Measurements from ENCODE around the gene CDH13.

CDH13 gene

DNA sequence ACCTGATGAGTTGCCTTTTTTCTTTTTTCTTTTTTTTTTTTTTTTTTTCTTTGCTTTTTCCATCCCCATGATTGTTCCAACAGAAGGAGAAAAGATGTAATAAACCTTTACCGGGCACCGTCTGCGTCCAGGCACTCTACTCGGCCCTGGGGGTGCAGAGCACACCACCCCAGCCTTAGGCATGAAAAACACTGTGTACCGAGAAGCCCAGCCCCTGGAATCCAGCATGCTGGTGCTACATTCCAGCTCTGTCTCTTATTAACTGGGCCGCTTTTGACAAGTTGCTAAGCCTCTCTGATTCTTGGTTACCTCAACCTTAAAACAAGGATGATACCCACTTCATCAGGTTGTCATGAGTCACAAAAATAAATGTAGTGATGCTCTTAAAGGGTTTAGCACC, 1117.0 kb downstream of the CDH13 start:
- no peak for DNase-seq

DNA sequence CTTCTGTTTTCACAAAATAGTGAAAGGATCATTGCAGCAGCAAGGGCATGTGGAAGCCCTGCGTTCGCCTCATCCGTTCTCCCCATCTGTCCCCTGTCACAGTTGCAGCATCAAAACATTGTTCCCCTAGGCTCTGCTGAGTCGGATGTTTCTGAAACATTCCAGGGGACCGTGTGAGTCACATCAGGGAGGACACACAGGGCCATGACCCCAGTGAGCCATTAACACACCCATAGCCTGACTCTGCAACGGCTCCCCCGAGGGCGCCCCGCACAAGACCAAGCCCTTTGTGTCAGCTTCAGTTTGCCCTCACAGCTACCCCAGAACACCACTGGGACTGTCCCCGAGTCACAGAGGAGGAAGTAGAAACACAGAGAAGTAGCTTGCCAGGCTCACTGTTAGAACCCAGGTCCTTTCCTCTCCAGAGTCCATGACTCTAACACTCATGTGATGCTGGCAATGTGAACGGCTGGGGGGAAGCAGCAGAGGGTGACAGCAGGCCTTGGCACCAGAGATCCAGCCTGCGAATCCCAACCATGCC, 1117.7 kb downstream of the CDH13 start:
- DNase-seq: no peak

DNA sequence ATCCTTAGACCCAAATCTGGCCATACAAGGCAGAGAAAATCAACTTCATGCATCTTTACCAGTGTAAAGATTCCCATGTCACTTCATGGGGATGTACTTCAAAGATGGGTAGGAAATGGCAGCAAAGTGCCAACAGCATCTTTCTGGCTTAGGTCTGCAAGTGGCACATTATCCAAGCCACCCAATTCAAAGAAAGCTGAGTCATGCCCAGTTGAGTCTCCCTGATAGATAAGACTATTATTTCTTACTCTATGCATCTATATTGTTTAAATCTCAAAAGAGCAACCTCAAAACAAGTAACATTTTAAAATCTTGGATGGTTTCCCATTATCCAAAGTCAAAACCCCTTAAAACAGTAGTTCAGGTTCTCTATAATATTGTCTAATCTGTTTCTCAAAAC, 1119.8 kb downstream of the CDH13 start:
- DNase-seq: no peak

DNA sequence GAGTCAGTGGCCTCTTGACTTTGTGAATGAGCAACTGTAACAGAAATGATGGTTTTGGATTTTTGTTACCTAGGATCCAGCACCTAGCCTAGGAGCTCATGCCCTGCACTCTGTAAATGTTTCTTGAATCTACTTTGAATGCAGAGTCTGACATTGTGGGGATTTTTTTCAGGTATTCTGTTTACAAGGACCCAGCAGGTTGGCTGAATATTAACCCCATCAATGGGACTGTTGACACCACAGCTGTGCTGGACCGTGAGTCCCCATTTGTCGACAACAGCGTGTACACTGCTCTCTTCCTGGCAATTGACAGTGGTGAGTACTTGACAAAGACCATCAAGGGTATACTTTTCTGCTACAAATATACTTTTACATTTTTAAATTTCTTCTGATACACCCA, 1121.2 kb downstream of the CDH13 start:
- no peak for DNase-seq

DNA sequence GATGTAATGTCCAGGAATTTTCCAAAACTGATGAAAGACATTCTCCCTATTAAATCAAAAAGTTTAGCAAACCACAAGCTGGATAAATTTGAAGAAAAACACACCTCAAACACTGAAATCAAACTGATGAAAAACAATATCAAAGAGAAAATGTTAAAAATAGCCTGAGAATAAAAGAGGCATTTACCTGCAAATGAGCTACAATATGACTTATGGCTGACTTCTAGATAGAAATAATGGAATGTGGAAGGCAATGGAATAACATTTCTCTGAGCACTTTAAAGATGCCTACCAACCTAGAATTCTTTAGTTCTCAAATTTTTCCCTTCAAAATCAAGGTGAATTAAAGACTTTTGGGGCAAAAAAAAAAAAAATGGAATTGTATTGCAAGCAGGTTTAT, 1128.6 kb downstream of the CDH13 start:
- no peak for DNase-seq

DNA sequence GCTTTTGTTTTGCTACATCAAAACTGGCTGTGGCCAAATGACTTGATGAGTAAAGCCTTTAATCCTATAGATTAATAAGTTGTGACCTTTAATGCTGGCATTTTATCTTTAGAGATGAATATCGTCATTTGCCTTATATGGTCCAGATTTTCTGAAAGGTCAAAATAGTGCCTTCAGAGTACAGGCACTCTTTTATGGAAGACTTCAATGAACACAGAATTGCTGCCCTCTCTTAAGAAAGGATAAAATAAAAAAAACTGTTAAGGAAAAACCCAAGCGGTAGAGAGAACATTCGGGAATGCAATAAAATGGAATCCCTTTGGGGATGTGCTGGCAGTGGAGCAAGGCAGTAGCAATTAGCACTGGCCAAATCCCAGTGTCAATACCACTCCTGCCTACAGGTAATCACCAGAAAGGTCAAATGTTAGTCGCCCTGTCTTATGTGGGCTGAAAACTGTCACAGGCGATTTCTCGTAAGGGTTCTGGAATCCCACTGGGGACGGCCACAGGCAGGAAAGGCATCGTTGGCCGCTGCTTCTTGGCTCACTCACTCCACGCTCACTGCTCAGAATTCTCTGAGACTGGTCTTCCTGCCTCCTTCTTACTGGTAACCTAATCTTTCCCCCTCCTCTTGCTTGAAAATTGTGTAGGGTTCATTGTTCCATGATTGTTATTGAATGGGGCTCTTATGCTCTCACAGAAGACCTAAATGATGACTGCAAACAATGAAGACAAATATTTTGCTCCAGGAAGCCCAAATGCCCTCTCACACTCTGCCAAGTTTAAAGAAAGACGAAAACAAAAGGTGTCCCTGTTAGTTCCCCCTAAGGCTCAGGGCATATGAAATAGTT, 1135.6 kb downstream of the CDH13 start:
- no peak for DNase-seq

DNA sequence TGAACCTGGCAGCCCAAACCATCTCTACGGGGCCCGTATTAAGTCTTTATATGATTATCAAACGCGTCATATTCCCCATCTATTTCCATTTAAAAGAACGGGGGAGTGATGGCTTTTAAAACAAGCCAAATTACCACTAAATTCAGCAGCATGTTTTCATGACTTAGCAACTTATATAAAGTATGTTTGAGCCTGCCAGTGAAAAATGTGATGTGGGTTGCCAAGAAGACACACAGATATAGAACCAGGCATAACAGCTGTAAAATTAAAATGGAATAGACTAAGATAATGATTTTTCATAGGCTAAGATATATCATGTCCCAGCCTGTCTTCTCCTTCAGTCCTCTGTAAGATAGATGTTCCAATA, 1136.2 kb downstream of the CDH13 start:
- no peak for DNase-seq

DNA sequence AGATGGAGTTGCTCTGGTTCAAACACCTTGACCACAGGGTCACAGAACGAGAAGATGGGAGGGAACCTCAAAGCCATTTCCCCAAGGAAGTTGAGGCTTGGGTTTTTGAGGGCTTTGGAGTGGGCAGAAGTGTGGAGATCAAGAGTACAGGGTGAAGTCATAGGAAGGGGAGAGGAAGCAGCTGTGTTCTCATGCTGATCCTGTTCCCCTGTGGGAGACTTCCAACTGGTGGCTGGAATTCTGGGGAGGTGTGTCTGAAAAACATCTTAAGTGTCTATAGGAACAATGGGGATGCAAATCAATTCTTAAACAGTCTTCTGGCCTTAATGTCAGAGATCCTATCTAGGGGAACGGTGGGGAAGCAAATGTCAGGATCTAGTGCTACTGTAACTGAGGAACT, 1142.2 kb downstream of the CDH13 start:
- no peak for DNase-seq

DNA sequence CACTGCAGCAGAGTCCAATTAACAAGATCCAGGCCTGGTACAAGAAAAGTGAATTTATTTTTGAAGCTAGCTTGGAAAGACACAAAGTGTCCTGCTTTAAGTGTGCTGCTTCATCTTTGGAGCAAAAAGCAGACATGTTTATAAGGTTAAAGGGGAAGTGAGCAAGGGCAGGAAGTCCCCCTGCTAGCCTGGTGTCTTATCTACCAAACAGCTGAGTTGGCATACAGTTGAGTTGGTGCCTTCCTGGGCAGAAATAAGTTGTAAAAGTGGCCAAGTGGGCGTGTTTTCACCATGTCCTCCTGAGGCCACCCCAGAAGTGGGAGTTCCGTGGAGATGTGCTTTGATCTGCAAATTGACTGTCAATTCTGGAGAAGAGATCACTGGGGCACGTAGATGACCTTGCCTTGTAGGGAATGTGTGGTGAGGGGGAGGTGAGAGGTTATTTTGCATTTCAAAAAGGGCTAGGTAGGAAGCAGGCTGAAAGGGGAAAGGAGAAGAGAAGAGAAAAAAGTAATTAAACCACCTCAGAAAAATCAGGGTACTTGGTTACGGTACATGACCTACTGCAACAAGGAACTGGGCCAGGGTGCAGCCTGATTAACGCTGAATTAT, 1142.7 kb downstream of the CDH13 start:
- no peak for DNase-seq

DNA sequence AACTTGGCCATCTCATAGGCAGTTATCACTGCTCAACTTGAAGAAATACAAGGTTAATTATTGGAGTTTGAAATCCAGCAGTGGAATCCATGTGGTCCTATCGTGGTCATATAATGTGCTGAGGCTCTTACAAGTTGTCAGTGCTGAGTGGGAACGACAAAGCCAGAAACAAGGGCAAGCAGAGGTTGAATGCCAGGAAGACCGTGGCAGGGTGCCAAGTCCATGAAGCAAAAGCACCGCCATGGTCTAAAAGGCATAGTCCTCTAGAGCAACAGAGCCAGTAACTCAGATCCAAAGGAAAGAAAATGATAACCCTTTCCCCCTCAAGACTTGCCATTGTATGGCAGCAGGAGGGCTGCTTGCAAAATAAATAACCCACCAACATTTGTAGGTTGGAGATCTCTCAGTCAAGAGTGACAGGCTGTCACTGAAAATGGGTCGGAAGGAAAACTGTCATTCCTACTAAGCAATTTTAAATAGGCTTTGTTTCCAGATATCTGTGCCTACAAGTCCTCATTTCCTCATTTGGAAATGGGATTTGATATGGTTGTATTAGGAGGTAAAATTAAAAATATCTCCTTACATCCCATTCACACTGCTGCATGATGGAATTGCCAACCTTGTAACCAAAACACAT, 1144.7 kb downstream of the CDH13 start:
- no peak for DNase-seq

DNA sequence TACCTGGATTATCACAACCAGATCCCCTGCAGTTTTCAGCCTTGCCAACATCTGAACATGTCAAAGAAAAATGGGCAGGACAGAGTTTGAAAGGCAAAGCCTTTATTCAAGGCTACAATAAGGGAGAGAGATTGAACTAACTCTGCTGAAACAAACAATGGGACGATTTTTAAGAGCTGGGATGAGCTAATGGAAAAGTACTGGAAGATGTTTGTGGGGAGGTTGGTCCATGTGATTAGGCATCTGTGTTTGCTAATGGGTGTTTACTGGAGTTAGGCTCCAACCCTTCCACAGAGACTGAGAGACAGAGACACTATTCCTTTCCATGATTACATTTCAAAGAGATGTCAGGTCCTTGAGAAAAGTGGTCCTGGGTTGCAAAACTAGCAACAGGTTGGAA, 1146.0 kb downstream of the CDH13 start:
- DNase-seq: no peak

DNA sequence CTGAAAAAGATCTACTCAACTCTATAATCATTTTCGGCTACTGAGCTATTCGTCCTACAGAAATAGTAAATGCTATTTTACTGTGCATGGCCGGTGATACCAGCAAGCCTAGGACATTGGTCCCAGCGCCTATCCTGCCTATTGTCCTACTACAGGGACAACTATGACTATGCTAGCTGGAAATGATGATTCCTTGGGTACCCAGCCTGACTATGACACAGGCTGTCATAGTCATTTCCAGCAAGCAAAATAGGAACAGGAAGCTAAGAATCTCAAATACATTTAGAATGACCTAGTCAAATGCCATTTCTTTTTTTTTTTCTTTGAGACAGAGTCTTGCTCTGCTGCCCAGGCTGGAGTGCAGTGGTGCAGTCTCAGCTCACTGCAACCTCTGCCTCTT, 1147.3 kb downstream of the CDH13 start:
- no peak for DNase-seq

DNA sequence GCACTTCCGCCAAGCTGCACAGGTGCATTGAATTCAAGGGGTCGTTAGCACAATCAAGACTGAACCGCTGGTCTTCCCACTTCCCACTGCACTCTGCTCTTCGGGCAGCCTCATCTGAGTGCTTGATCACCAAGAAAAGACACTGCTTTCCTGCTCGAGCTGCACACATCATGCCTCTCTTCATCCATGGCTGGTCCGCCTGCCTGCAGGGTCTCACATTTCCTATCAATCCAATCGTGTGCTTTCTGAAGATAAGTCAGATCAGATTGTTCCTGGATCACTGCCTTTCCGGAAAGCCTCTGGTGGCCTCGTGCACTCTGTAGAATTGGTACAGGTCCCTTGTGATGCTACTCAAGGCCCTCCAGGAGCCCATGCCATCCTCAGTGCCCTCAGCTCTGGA, 1150.2 kb downstream of the CDH13 start:
- DNase-seq: no peak

DNA sequence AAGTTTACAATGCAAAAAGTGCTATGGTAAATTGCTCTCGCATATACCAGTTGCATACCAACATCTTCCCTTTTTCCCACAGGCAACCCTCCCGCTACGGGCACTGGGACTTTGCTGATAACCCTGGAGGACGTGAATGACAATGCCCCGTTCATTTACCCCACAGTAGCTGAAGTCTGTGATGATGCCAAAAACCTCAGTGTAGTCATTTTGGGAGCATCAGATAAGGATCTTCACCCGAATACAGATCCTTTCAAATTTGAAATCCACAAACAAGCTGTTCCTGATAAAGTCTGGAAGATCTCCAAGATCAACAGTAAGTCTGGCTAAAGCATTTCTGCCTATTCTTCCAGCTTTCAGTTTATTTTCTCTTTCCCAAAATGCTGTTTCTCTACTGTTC, 1153.1 kb downstream of the CDH13 start:
- no peak for DNase-seq

DNA sequence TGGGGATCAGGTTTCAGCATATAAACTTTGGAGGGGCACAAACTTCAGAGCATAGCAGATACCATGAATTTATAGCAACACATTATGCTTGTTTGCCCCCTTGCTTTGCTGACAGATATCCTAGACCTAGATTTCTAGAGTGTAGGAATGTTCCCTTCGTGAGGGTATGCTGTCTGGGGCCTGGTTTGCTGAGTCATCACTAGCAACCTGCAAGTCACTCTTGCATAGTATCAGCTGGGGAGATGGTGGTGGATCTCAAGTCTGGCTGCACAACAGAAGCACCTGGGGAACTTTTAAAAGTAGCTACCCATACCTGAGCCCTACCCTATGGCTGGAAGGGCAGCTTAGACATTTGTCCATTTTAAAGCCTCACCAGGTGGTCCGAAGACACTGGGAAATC, 1158.7 kb downstream of the CDH13 start:
- DNase-seq: no peak

DNA sequence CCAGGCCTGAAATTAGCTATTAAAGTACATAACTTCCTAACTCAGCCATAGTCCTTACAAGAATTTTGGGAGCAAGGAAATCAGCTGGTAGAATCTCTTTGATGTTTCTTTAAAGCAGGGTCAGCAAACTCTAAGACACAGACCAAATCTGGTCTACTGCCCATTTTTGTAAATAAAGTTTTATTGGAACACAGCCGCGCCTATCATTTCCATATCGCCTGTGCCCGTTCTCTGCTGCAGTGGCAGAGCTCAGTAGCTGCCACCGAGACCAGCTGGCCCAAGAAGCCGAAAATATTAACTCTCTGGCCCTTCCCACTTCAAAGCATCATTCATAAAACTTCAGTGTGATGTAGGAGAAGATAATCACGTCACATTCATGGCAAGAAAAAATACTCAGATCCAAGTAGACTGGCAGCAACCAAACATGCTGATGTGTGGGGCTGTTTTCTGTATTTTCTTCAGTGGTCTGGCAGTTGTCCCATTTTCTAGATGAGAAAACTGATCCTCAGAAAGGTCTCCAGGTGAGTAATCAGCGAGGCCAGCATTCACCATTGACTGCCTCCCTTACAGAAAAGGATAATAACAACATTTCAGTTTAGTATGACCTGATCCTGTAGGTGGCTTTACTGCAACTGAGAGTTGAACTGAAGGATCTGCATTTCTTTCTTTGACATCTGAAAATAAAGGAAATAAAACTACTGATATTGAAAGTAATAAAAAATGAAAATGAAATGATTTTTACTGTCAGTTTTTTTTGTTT, 1163.1 kb downstream of the CDH13 start:
- no peak for DNase-seq

DNA sequence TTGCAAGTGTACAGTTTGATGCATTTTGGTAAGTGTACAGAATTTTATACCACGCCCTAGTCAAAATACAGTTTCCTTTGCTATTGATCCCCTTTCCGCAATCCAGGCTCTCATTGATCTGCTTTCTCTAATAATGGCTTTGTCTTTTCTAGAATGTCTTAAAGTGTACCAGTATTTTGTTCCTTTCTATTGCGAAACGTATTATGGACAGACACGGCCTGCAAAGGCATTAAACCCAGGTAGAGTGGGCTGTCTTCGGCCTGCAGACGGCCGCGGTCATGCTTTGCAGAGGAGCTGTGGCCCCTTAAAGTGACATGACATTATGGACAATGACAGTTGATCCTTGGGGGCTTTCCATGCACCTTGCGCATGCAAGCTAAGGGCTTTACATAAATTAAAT, 1165.1 kb downstream of the CDH13 start:
- DNase-seq: no peak

DNA sequence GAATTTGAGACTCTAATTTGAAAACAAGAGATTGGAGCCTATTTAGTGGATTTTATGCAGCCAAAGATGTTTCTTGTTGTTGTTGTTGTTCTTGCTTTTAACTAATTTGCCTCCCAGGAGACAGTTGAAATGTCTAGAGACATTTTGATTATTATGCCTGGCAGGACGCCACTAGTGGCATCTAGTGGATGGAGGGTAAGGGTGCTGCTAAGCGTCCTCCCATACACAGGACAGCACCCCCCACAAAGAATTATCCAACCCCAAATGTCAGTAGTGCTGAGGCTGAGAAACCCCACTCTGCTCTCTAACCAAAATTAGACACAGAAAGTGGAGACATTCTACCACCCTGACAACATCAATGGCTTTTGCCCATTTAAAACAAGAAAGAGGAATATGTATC, 1165.6 kb downstream of the CDH13 start:
- DNase-seq: no peak

DNA sequence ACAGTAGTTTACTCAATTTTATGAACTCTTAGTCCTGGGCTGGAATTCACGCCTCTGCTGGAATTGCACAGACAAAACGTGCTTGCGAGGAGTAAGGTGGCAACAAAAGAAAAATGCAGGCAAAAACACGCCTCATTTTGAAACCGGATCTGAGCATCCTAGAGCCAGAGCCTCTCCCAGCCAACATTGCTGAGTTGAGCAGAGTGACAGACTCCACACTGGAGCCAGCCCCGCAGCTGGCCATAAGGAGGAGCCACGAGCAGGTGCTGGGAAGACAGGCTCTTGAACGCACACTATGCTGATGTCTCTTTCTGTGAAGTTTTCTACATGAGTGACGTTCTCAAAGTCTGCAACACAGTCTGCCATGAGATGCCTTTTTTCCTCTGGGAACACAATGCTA, 1166.4 kb downstream of the CDH13 start:
- DNase-seq: no peak

DNA sequence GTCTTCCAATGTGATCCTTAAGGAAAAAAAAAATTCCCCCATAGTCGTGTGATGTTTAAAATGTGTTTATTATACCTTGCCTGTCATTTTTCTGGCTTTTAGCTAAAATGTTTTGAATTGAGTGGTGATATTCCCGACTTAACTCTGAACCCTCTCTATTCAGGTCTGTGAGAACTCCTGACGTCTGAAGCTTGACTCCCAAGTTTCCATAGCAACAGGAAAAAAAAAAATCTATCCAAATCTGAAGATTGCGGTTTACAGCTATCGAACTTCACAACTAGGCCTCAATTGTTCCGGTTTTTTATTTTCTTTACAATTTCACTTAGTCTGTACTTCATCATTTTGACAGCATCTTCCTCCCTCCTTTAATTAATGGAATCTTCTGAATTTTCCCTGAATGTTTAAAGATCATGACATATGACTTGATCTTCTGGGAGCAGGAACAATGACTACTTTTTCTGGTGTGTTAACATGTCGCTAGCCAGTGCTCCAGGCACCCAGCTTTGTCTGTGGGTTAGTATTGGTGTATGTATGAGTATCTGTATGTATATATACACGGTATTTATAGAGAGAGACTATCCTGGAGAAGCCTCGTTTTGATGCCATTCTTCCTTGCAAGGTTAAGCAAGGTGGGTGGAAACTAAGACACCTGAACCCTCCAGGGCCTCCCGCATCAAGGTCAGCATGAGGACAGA, 1168.2 kb downstream of the CDH13 start:
- no peak for DNase-seq

DNA sequence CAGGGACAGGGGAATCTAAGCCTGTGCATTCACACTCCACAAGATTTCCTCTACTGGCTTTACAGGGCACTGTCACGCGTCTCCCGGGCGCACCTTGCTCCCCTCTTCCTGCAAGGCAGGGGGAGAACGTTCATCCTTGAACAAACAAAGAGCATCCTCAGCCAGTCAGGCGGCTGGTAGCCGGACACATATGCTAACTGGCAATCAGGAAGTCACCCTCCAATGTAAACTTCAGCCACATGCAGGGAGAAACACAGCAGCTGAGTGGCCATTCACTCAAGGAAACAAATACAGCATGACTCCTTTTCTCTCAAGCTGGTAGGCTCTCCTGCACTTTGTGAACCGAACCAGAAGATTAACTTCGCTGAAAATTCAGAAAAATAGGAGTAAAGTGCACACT, 1170.2 kb downstream of the CDH13 start:
- DNase-seq: no peak

DNA sequence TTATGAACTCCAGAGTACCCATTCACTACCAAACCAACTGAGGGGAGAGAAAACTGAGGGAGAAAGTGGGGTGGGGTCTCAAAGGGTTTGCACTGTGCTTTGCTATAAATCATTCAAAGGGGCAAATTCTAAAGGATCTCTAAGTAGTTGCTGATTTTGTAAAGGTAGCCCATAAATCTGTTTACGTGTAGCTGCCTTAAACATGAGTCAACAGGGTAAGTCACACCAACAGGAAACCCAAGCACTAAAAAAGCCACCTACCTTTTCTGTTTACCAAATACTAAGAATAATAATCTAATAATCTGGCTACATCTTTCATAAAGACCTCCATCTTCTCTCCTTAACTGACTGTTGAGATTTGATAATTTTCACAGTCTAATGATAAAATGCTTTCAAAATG, 1172.6 kb downstream of the CDH13 start:
- no peak for DNase-seq

DNA sequence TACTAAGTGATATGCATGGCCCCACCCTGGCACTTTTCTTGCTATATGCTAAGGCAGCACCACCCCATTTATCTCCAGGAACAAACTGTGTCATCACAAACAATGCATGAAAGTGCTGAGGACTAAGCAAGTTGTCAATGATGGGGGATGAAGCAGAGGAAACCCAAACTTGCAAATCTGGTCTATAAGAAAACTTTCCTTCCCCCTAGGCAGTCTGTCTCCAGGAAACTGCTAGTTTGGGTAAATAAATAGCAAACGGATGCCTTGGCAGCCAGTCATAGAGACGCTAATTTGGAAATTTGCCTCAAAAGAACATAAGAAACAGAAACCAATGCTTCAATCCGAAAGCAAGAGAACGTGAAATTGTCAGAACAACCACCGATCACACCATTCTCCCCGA, 1175.4 kb downstream of the CDH13 start:
- DNase-seq: no peak
